GM18498 (cell line): Measurements from ENCODE around the gene PKNOX2.

Source experiments
- ATAC-seq: cut with Tn5 transposase; IDR thresholded peaks from one replicate; pipeline ENCODE4 v1.9.1; 2021; ENCODE audit warnings: mild to moderate bottlenecking, moderate library complexity; ENCODE audit not compliant: unreplicated experiment

The PKNOX2 gene

GRCh38 chr11:125332821-125333220 is 168.3 kb downstream of the PKNOX2 start:
- no peak for ATAC-seq

- ATAC-seq = no peak
Observed at GRCh38 chr11:125333354-125334073, 169.0 kb downstream of the PKNOX2 start.

GRCh38 chr11:125335106-125335505 is 170.6 kb downstream of the PKNOX2 start:
- no peak for ATAC-seq

GRCh38 chr11:125337836-125338834 is 173.6 kb downstream of the PKNOX2 start:
- no peak for ATAC-seq

GRCh38 chr11:125338886-125339811 is 174.6 kb downstream of the PKNOX2 start:
- ATAC-seq = no peak

- ATAC-seq = no peak
Observed at GRCh38 chr11:125341676-125342075, 177.1 kb downstream of the PKNOX2 start.

- no peak for ATAC-seq
Observed at GRCh38 chr11:125342281-125342930, 177.9 kb downstream of the PKNOX2 start.

- ATAC-seq = no peak
Observed at GRCh38 chr11:125343086-125343717, 178.7 kb downstream of the PKNOX2 start.

- ATAC-seq = no peak
Observed at GRCh38 chr11:125343718-125344131, 179.2 kb downstream of the PKNOX2 start.

GRCh38 chr11:125344846-125345420 is 180.4 kb downstream of the PKNOX2 start:
- no peak for ATAC-seq

- no peak for ATAC-seq
Observed at GRCh38 chr11:125345421-125346178, 181.0 kb downstream of the PKNOX2 start.

- no peak for ATAC-seq
Observed at GRCh38 chr11:125346179-125346530, 181.6 kb downstream of the PKNOX2 start.

- ATAC-seq = no peak
Observed at GRCh38 chr11:125346565-125347260, 182.2 kb downstream of the PKNOX2 start.

GRCh38 chr11:125347261-125347585 is 182.7 kb downstream of the PKNOX2 start:
- ATAC-seq = no peak

GRCh38 chr11:125348141-125348651 is 183.6 kb downstream of the PKNOX2 start:
- no peak for ATAC-seq

GRCh38 chr11:125348674-125349309 is 184.2 kb downstream of the PKNOX2 start:
- no peak for ATAC-seq

- ATAC-seq = no peak
Observed at GRCh38 chr11:125350206-125351032, 185.9 kb downstream of the PKNOX2 start.
